ENCODE data around the gene PRKG1. TPM values are rescaled to one million over a fixed set of nuclear protein-coding genes. Genes with fewer than 3 reads are reported as not detected.

The PRKG1 gene
- total RNA-seq, 1 experiment from 2014 or later = 7.4 TPM

GRCh38 chr10:51766423-51767102, 692.3 kb downstream of the PRKG1 start:
- POLR2A ChIA-PET (ENCODE audit: unreplicated experiment) = no interaction called here
- BruUV-seq (replicated peaks) = no TSS peak

GRCh38 chr10:51767103-51767763, 692.9 kb downstream of the PRKG1 start:
- no peaks in the 10 kb centered on the region for H3K4me1 ChIP-seq (ENCODE audit: insufficient read depth, low read length)
- ChIA-PET CTCF (no interaction called here), POLR2A (ENCODE audit: unreplicated experiment) (no interaction called here)
- no peaks in the 10 kb centered on the region for H3F3A ChIP-seq (ENCODE audit: low read length, unreplicated experiment)
- H3K27me3 ChIP-seq (ENCODE audit: low read length) = no peaks in the 10 kb centered on the region
- no peak overlapping the region for H3K4me2 ChIP-seq (ENCODE audit: low read length)
- no peak overlapping the region for H3K9ac ChIP-seq (ENCODE audit: low read length)
- no peaks in the 10 kb centered on the region for H3K9me3 ChIP-seq (ENCODE audit: low read length)
- no TSS peak for BruUV-seq (replicated peaks)
- intact Hi-C loops (cut with micrococcal nuclease) = no loop called here
- H3K4me3 ChIP-seq (ENCODE audit: low read length) = no peak overlapping the region
- H3K9me2 ChIP-seq (replicated peaks; ENCODE audit: low read length) = no peaks in the 10 kb centered on the region
- ATAC-seq (no peak), DNase-seq (no peak)
- H2AFZ ChIP-seq (ENCODE audit: low read length) = no peak overlapping the region
- no peak for TF ChIP-seq EZH2phosphoT487 (IDR thresholded peaks at IDR 0.05; ENCODE audit: borderline replicate concordance, low read length)
- no peak for TF ChIP-seq EZH2 (IDR thresholded peaks at IDR 0.05; ENCODE audit: low read length, unreplicated experiment)
- TF ChIP-seq, protein P1, sequence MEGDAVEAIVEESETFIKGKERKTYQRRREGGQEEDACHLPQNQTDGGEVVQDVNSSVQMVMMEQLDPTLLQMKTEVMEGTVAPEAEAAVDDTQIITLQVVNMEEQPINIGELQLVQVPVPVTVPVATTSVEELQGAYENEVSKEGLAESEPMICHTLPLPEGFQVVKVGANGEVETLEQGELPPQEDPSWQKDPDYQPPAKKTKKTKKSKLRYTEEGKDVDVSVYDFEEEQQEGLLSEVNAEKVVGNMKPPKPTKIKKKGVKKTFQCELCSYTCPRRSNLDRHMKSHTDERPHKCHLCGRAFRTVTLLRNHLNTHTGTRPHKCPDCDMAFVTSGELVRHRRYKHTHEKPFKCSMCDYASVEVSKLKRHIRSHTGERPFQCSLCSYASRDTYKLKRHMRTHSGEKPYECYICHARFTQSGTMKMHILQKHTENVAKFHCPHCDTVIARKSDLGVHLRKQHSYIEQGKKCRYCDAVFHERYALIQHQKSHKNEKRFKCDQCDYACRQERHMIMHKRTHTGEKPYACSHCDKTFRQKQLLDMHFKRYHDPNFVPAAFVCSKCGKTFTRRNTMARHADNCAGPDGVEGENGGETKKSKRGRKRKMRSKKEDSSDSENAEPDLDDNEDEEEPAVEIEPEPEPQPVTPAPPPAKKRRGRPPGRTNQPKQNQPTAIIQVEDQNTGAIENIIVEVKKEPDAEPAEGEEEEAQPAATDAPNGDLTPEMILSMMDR (conservative IDR thresholded peaks at IDR 0.05; ENCODE audit: low read depth, low read length) = no peak
- H3K79me2 ChIP-seq (ENCODE audit: low read length) = no peaks in the 10 kb centered on the region
- H3K36me3 ChIP-seq (ENCODE audit: low read depth, low read length) = no peaks in the 10 kb centered on the region
- no peaks in the 10 kb centered on the region for H4K20me1 ChIP-seq (ENCODE audit: low read length)
- H3K27ac ChIP-seq (ENCODE audit: low read length) = no peak overlapping the region

More at GRCh38 chr10:51766423-51767102, 692.3 kb downstream of the PRKG1 start:
- no peaks in the 10 kb centered on the region for H3K79me2 ChIP-seq (ENCODE audit: low read length)
- no peaks in the 10 kb centered on the region for H3K27me3 ChIP-seq (ENCODE audit: low read length)
- CTCF ChIA-PET = no interaction called here
- no peak for TF ChIP-seq EZH2 (IDR thresholded peaks at IDR 0.05; ENCODE audit: low read length, unreplicated experiment)
- TF ChIP-seq, protein P1 (conservative IDR thresholded peaks at IDR 0.05; ENCODE audit: low read depth, low read length) = no peak
- no peak for TF ChIP-seq EZH2phosphoT487 (IDR thresholded peaks at IDR 0.05; ENCODE audit: borderline replicate concordance, low read length)
- DNase-seq = no peak
- no peak overlapping the region for H3K9ac ChIP-seq (ENCODE audit: low read length)
- no peaks in the 10 kb centered on the region for H3K36me3 ChIP-seq (ENCODE audit: low read depth, low read length)
- H3K9me3 ChIP-seq (ENCODE audit: low read length) = no peaks in the 10 kb centered on the region
- intact Hi-C loops (cut with micrococcal nuclease) = no loop called here
- no peak for ATAC-seq
- H3K9me2 ChIP-seq (replicated peaks; ENCODE audit: low read length) = no peaks in the 10 kb centered on the region
- H3F3A ChIP-seq (ENCODE audit: low read length, unreplicated experiment) = no peaks in the 10 kb centered on the region
- no peaks in the 10 kb centered on the region for H4K20me1 ChIP-seq (ENCODE audit: low read length)
- H3K4me2 ChIP-seq (ENCODE audit: low read length) = no peak overlapping the region
- H3K27ac ChIP-seq (ENCODE audit: low read length) = no peak overlapping the region
- H3K4me3 ChIP-seq (ENCODE audit: low read length) = no peak overlapping the region
- no peak overlapping the region for H2AFZ ChIP-seq (ENCODE audit: low read length)
- H3K4me1 ChIP-seq (ENCODE audit: insufficient read depth, low read length) = no peaks in the 10 kb centered on the region

DNA sequence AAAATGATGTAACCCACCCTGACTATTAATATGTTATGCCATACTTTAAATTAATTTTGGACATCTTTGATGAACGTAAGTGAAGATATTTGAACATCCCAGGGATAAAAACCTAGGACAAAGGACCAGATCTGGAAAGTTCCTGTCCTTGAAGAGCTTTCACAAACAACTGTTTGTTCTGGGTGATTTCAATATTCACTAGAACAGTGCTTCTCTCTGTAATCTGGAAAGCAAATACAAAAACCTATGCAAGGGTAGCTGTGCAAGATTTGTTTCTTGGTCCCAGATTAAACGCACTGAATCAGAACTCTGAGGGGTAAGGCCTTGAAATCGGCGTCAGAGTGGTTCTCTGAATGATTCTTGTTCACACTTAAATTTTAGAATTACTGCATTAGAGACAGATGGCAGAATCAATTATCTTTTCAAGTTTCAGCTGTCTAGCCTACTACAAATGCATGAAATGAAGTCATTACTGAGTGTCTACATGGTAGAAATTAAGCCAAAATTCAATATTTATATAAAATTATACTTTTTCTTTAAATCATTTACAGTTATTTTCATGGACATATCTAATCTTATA, 694.7 kb downstream of the PRKG1 start:
- no peaks in the 10 kb centered on the region for H3F3A ChIP-seq (ENCODE audit: low read length, unreplicated experiment)
- no peaks in the 10 kb centered on the region for H3K79me2 ChIP-seq (ENCODE audit: low read length)
- no peaks in the 10 kb centered on the region for H3K4me1 ChIP-seq (ENCODE audit: insufficient read depth, low read length)
- no peak for ATAC-seq
- intact Hi-C loops (cut with micrococcal nuclease) = no loop called here
- no TSS peak for BruUV-seq (replicated peaks)
- H2AFZ ChIP-seq (ENCODE audit: low read length) = no peak overlapping the region
- H3K27ac ChIP-seq (ENCODE audit: low read length) = no peak overlapping the region
- TF ChIP-seq, protein P1 (conservative IDR thresholded peaks at IDR 0.05; ENCODE audit: low read depth, low read length) = no peak
- TF ChIP-seq EZH2 (IDR thresholded peaks at IDR 0.05; ENCODE audit: low read length, unreplicated experiment) = no peak
- no peak for TF ChIP-seq EZH2phosphoT487 (IDR thresholded peaks at IDR 0.05; ENCODE audit: borderline replicate concordance, low read length)
- H3K36me3 ChIP-seq (ENCODE audit: low read depth, low read length) = no peaks in the 10 kb centered on the region
- ChIA-PET POLR2A (ENCODE audit: unreplicated experiment) (no interaction called here), CTCF (no interaction called here)
- no peak overlapping the region for H3K4me2 ChIP-seq (ENCODE audit: low read length)
- no peak for DNase-seq
- no peak overlapping the region for H3K9ac ChIP-seq (ENCODE audit: low read length)
- H3K9me3 ChIP-seq (ENCODE audit: low read length) = no peaks in the 10 kb centered on the region
- no peaks in the 10 kb centered on the region for H3K9me2 ChIP-seq (replicated peaks; ENCODE audit: low read length)
- no peaks in the 10 kb centered on the region for H3K27me3 ChIP-seq (ENCODE audit: low read length)
- H3K4me3 ChIP-seq (ENCODE audit: low read length) = no peak overlapping the region
- no peaks in the 10 kb centered on the region for H4K20me1 ChIP-seq (ENCODE audit: low read length)
